HT-29 (cell line): ENCODE data around the gene SPATA13. TPM values are rescaled to one million over a fixed set of nuclear protein-coding genes. Genes with fewer than 3 reads are reported as not detected.

Experiments
- DNase-seq: peaks from one replicate; pipeline ENCODE4 v3.0.0-alpha.2; 2015; ENCODE audit warnings: low spot score
- small RNA-seq: library from RNA; depleted of rRNA; stranded (forward); fragments of <200 nt; gene quantifications from one replicate; pipeline ENCODE3, GENCODE V24; 2014
- total RNA-seq: library from RNA; depleted of rRNA; stranded (reverse); fragments of >200 nt; shearing (Covaris generic); gene quantifications from 2 replicates; pipeline ENCODE4 v1.2.3, GENCODE V29; 2014; rRNA removed

Gene SPATA13
- total RNA-seq, 1 experiment from 2014 or later = 52.5 TPM

DNA sequence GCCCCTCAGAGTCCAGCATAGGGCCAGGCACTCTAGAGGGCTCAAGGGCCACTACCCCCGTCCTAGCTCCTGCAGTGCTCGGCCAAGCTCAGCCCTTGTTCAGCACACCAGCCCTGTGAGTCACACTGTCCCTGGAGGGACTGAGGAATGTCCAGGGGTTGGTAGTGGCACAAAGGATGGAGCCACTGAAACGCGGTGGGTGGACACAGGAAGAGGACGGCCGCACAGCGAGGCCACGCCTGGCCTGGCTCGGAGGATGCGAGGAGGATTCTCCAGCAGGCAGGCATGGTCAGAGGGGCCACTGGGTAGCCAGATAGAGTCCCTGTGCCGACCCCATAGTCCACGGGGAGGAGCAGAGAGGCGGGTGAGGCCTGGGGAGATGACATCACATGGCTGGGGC, 194.6 kb downstream of the SPATA13 start:
- no peak for DNase-seq

DNA sequence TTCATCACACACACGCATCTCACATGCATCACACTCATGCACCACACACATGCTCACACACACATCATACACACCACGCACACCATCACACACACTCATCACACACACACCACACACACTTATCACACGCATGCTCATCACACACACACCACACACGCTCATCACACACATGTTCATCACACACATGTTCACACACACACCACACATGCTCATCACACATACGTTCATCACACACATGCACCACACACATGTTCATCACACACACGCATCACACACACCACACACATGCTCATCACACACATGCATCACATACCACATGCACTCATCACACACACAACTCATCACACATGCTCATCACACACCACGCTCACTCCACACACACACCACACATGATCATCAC, 195.8 kb downstream of the SPATA13 start:
- DNase-seq = no peak

Small RNA genes lying within 50 kb of the gene (small RNA-seq; reads per million reads assigned to genes)
- not detected for gene MIR2276

Other genes starting within 250 kb of the SPATA13 start
- 0.61 TPM in 1 of 2 replicates, not detected in the other for gene C1QTNF9, start 148.9 kb downstream of the SPATA13 start, total RNA-seq